Smooth muscle cell of the brain vasculature (primary cell): Measurements from ENCODE around the gene TNFRSF17.
"Not testable (repeated sequence)": the region's sequence is repeated elsewhere in the genome, so short reads cannot be mapped to it uniquely, and the experiment has no call there.

Experiments
- DNase-seq: peaks from one replicate; pipeline ENCODE4 v3.0.0-alpha.2; 2012; ENCODE audit warnings: low read depth, low spot score

Gene TNFRSF17

DNA sequence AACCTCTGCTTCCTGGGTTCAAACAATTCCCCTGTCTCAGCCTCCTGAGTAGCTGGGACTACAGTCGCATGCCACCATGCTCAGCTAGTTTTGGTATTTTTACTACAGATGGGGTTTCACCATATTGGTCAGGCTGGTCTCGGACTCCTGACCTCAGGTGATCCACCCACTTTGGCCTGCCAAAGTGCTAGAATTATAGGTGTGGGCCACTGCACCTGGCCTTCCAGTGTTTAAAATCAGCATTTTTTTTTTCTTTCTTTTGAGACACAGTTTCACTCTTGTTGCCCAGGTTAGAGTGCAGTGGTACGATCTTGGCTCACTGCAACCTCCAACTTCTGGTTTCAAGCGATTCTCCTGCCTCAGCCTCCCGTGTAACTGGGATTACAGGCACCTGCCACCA, 5.3 kb downstream of the TNFRSF17 start:
- not testable (repeated sequence) for DNase-seq

DNA sequence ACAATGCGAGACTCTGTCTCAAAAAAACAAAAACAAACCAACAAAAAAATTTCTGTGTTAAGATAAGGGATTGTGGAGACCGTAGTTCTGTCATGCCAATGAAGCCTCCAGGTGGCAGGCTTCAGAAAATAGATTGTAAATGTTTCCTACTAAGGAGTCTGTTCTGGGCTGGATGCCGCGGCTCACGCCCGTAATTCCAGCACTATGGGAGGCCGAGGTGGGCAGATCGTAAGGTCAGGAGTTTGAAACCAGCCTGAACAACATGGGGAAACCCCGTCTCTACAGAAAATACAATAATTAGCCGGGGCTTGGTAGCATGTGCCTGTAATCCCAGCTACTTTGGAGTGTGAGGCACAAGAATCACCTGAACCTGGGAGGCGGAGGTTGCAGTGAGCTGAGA, 7.1 kb downstream of the TNFRSF17 start:
- no peak for DNase-seq

DNA sequence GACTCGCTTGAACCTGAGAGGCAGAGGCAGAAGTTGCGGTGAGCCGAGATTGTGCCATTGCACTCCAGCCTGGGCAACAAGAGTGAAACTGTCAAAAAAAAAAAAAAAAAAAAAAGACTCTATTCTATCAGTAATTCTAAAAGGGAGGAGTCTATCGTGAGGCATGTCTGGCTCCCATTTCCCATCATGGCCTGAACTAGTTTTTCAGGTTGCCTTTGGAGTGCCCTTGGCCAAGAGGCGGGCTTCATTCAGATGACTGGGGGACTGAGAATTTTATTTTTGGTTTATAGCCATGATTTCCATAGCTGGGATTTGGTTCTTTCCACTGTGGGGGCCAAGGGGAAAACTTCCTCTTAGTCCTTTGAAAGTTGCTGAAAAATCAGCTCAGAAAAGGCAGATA, 8.1 kb downstream of the TNFRSF17 start:
- DNase-seq: no peak

DNA sequence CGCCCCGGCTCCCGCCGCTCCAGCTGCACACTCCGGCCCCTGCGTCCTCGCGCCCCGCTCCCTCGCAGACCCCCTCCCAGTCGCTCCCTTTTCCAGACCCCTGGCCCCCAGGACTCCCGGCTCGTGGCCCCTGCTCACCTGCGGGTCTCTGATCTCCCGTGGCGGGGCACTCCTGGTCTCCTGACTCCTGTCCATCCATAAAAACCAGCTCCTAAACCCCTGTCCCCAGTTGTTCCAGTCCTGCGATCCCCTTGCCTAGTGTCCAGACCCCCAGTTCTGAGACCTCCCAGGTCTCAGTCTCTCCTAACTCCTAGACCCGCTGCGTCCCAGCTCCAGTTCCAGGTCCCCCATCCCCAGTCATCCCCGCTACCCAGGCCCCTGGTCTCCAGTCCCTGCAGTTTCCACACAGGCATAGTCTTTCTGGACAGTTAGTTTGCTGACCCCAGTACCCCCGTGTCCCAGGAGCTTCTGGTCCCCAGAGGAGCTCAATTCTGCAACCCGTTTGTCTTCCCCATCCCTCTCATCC, 11.9 kb downstream of the TNFRSF17 start:
- no peak for DNase-seq

DNA sequence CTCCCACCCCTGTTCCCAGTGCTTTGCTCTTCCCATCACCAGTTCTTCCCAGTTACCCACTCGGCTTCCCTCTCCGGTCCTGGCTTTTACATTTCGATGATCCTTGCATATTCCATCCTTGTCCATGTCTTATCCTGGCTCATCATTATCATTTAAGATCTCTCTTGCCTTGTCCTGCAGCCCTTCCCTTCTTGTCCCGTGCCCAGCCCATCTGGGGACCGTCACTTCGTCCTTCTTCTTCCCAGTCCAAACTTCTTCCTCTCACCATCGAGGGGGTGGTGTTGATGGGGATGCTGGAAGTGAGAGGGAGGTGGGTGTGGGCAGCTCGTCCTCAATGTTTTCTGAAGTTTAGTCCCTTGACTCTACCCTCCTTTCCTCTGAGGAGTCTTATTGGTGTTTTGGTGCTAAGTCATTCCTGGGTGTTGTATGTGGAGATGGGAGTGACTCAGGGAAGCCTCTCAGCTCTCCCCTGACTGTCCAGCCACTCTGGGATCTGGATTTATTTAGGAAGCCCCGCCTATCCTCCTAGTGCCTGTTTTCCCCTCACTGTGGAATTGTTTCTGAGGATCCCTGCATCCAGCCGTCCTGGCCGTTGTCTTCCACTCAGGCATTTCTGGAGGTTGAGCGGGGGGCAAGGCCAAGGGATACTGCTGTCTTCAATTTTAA, 12.5 kb downstream of the TNFRSF17 start:
- no peak for DNase-seq

DNA sequence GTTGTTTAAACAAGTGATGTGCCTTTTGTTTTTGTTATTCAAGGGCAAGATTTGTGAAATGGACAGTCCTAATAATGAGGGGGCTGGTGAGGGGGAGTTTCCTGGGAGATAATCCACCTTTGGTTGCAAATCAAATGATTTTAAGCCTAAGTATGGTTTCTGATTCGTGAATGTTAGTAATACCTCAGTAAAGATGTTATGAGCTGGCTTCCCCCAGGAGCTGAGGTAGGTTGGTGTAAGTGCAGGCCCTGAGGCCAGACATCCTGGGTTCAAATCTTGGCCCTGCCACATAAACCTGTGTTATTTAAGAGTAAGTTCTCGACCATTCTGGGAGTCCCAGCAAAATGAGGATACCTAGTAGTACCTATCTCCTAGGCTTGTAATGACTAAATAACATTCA, 13.1 kb downstream of the TNFRSF17 start:
- no peak for DNase-seq

DNA sequence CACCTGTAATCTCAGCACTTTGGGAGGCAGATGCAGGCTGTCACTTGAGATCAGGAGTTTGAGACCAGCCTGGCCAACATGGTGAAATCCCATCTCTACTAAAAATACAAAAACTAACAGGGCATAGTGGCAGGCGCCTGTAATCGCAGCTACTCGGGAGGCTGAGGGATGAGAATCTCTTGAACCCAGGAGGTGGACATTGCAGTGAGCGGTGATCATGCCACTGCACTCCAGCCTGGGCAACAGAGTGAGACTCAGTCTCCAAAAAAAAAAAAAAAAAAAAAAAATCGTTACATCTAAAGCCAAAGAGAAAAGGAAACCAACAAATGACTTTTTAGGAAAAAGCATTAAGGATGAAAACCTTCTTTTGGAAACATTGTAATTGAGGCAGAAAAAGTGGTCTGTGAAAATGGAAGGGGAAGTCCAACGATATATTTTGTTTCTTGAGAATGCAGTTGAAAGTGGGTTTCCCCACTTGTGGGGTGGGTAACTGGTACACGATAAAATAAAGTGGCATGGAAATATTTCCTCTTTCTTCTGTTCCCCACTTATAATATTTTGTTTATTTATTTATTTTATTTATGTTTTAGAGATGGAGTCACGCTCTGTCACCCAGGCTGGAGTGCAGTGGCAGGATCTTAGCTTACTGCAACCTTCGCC, 14.1 kb downstream of the TNFRSF17 start:
- DNase-seq: no peak

DNA sequence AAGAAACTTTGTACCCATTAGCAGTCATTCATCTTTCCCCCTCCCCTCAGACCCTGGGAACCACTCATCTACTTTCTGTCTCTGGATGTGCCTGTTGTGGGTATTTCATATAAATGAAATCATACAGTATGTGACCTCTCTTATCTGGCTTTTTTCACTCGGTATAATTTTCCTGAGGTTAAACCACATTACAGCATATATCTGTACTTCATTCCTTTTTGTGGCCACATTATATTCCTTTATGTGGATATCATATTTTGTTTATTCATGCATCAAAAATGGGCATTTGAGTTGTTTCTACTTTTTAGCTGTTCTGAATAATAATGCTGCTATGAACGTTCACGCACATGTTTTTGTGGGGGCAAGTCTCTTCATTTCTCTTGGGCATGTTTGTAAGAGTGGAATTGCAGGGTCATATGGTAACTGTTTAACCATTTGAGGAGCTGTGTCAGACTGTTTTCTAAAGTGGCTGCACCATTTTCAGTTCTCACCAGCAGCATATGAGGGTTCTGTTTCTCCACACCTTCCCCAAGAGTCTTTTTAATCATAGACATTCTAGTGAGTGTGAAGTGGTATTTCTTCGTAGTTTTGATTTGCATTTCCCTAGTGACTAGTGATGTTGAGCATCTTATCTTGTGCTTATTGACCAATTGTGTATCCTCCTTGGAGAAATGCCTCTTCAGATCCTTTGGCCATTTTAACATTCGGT, 15.3 kb downstream of the TNFRSF17 start:
- no peak for DNase-seq

DNA sequence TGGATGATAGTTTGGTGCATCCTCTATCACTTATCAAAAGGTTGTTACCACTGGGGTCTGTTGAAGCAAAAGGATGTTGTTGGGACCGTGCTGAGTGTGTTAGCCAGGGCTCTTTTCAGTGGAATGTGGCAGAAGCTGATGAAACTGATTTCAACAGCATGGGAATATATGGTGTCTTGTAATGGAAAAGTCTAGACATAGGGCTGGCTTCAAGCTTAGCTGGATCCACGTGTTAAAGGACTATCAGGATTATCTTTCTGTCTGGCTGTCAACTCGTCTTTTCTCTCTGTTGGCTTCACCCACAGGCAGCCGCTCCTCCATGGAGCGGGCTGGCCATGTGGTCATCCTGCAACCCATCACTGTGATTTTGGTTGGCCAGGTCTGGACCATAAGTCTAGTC, 20.2 kb downstream of the TNFRSF17 start:
- DNase-seq: no peak

DNA sequence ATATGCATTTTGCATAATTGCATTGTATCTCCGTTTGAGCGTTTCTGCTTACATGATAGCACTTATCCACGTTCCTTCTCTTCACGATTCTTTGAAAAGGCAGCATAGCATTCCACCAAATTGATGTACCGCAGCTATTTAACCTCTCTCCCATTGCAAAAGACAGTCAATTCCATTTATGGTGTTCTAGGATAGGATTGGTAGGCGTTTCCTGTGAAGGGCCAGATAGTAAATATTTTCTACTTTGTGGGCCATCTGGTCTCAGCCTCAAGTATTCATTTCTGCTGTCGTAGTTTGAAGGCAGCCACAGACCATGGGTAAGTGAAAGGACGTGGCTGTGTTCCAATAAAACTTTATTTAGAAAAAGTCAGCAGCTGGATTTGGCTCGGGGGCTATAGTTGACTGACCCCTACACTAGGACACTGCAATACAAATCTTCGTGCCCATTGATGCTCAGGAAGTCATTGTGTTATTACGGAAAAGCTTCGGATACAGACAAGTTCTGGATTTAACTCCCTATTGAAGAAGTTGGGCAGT, 21.6 kb downstream of the TNFRSF17 start:
- DNase-seq: no peak

DNA sequence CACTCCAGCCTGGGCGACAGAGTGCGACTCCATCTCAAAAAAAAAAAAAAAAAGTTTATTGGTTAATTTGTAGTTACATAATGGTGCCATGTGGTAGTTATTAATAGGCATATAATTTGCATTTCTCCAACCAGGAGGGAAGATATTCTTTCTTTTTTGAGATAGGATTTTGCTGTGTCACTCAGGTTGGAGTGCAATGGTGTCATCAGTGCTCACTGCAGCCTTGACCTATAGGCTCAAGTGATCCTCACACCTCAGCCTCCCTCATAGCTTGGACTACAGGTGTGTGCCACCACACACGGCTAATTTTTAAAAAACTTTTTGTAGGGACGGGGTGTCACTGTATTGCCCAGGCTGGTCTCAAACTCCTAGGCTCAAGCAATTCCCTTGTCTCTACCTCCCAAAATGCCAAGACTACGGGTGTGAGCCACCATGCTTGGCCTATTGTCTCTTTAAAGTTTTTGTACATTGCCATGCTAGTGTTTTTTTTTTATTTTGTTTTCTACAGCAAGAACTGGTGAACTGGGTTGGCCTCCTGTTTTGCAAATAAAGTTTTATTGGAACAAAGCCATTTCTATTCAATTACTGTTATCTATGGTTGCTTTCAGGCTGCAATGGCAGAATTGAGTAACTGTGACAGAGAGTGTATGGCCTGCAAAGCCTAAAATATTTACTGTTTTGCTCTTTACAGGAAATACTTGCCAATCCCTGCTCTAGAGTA, 23.4 kb downstream of the TNFRSF17 start:
- no peak for DNase-seq

DNA sequence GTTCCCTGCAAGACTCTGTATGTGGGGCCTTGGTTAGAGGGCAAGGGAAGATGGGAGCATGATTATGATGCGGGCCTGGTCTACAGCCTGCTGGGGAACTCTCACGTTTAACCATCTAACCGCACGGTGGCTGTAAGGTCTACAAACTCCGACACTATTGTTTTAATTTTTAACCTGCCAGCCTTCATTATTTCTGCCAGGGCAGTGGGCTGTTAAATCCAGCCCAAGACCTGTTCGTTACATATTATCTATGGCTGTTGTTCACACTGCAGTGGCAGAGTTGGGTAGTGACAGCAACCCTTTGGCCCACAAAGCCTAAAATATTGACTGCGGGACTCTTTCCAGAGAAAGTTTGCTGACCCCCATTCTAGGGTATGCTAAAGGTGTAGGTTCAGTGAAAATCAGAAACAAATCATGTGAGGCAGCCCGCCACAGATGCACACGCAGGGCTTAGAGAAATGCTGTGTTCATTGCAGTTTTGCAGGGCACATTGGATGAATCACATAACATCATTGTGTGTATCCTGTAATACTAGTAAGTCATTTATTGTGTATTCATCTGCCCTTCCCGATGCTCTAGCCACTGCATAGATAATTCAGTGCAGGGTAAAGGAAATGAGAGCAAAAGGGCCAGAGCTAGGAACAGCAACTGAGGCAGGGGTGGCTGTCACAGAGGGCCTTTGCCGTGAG, 25.8 kb downstream of the TNFRSF17 start:
- no peak for DNase-seq

DNA sequence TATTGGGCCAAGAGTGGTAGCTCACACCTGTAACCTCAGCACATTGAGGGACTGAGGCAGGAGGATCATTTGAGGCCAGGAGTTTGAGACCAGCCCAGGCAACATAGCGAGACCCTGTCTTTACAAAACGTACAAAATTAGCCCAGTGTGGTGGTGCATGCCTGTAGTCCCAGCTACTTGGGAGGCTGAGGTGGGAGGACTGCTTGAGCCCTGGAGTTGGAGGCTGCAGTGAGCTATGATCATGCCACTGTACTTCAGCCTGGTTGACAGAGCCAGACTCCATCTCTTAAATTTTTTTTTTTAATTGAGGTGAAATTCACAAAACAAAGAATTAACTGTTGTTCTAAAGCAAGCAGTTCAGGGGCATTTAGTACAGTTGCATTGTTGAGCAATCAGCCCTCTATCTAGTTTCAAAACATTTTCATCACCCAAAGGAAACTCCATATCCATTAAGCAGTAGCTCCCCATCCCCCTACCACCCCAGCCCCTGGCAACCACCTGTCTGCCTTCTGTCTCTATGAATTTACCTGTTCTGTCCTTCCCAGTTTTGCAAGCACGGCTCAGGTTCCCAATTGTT, 27.1 kb downstream of the TNFRSF17 start:
- DNase-seq: no peak

DNA sequence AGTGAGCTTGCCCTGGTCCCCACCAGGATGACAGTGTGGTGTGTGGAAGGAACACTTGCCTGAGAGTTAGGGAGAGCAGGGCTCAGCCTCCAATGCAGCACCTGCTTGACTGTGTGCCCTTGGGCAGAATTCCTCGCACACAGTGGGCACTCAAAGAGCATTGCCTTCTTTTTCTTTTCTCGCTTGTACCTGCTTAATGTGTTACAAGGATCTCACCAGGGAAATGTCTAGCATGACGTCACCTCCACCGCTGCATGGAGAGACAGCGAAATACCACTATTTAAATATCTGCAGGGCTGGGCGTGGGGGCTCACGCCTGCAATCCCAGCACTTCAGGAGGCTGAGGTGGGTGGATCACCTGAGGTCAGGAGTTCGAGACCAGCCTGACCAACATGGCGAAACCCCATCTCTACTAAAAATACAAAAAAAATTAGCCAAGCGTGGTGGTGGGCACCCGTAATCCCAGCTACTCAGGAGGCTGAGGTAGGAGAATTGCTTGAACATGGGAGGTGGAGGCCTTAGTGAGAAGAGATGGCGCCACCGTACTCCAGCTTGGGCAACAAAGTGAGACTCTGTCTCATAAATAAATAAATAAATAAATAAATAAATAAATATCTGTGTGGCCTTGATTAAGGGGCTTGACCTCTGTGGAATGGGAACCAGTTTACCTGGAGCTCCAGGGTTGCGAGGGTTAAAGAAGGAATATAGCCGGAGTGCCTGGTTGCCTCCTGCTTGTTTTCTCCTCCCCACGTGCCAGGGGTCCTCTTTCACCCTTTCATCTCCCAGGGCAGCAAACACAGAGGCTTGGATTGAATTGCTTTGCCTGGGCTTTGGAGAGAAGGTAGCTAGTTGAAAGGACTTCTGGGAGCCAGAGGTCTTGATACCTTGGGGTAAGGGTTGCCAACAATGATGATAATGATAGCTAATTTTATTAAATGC, 27.8 kb downstream of the TNFRSF17 start:
- no peak for DNase-seq

DNA sequence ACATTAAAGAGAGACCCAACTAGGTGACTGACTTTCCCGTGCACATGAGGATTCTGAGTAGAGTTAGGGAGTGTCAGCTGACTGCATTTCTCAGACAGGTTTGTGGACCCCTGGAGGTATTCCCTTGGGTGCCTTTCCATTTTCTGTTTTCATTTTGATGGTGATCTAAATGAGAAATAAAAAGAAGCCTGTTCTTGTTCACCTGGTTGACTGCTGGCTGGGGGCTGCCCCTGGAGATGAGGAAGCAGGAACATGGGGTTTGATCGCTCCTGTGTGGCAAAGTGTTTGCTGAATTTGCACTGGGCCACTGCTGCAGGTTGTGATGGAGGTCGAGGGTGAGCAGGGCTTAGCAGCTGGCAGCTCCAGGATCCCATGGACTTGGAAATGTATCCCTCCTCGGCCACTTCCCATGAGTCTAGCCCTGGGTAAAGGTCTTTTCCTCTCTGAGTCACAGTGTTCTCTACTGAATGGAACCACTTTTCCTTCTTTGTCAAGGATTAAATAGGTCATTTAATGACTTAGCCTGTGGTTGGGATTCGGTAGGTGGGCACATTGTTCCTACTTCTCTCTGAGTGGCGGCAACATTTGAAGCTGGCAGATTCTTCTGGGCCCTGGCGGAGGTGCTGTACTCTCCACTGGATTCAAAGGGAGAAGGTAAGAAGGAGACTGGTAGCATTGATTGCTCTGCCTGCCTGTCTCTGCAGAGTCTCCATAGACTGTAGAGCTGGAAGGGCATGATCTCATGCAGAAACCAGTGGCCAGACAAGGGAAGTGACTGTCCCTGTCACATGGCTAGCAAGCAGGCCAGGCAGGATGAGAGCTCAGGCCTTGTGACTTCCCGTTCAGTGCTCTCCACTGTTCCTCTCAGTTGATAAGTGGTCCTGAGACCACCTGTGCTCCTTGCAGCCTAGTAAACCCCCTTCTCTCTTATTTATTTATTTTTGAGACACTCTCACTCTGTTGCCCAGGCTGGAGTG, 29.4 kb downstream of the TNFRSF17 start:
- DNase-seq: no peak

DNA sequence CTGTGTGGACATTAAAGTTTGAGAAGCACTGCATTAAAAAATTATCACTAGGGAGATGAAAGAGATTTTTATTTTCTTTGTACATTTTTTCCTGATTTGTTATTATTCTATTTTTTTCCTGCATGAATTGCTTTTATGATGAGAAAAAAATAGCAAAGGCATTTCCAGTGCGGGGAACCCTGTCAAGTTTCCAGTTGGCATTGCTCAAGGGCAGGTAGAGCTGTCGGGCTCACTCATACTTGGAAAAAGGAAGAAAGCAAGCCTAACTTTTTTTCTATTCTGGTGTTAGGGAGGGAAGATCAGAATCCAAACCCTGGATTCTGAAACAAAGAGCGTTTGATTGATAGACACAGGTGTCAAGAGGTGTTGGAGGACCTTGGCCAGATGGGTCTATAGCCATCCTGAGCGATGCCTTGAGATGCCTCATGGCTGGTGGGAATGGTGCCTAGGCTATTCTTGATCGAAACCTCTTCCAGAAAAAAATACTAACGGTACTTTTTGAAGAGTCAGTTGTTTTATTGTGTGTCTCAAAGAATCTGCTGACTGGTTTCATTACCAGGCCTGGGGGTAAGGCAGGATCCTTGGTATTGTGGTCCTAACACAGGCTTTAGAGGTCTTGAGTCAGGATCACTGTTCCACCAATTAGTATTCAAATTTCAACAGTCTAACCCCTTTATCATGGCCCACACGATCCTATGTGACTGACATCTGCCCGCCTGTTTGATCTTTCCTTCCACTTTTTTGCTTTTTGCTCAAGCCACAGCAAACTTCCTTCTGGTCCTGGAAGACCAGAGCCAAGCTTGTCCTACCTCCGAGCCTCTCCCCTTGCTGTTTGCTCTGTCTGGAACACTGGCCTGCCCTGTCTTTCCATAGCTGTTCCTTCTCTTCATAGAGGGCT, 31.7 kb downstream of the TNFRSF17 start:
- no peak for DNase-seq

DNA sequence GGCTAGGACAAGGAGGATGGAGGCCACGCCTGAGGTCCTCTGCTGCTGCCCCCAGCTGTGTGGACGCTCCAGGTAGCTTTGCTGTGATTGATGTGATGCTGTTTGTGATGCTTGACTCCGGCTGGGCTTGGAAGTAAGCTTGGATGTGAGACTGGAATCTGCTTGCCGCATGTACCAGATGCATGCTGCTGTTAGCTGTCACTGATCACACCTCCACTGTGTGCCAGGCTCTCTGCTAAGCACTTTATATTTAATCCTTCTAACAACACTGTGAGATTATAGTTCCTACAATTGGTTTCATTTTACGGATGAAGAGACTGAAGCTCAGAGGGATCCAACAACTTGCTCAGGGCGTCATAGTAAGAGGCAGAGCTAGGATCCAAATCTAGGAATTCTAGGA, 35.0 kb downstream of the TNFRSF17 start:
- DNase-seq: no peak
